Kidney epithelial cell (primary cell): ENCODE measurements around the gene IFIT3. TPM values are rescaled to one million over a fixed set of nuclear protein-coding genes. Genes with fewer than 3 reads are reported as not detected.
"Not testable (repeated sequence)": the region's sequence is repeated elsewhere in the genome, so short reads cannot be mapped to it uniquely, and the experiment has no call there.

Experiments used
- DNase-seq: peaks from one replicate; pipeline ENCODE4 v3.0.0-alpha.2; 2010; ENCODE audit warnings: low read depth
- H3K27me3 ChIP-seq: 2 replicates; pipeline ENCODE4 v1.6.0; 2011; ENCODE audit warnings: low read length; ENCODE audit not compliant: control insufficient read depth, insufficient read depth
- H3K36me3 ChIP-seq: 2 replicates; pipeline ENCODE4 v1.5.1; 2011; ENCODE audit warnings: low read length; ENCODE audit not compliant: control insufficient read depth, insufficient read depth
- H3K4me3 ChIP-seq: 2 replicates; pipeline ENCODE4 v1.5.1; 2011; ENCODE audit warnings: low read depth, mild to moderate bottlenecking, control low read depth, low read length
- CTCF ChIP-seq: IDR thresholded peaks from 2 replicates; pipeline ENCODE4 v1.5.1; 2011; ENCODE audit warnings: mild to moderate bottlenecking, moderate library complexity, low read length, control low read depth, inconsistent platforms; ENCODE audit not compliant: insufficient read depth, poor library complexity, severe bottlenecking
- total RNA-seq: library from RNA; depleted of rRNA; stranded (reverse); fragments of >200 nt; gene quantifications from 2 replicates; pipeline ENCODE4 v1.2.3, GENCODE V29; 2015

IFIT3 gene
- total RNA-seq, 1 donor from 2014 or later, result 14.8 TPM

- Histone ChIP-seq H3K4me3 (no peak overlapping the region), H3K27me3 (no peaks in the 10 kb centered on the region), H3K36me3 (no peaks in the 10 kb centered on the region)
- TF ChIP-seq CTCF, result no peak
- DNase-seq, result no peak
These were observed 20.7 kb downstream of the IFIT3 start for GRCh38 chr10:89348481-89348880.

GRCh38 chr10:89348975-89349374 is 21.2 kb downstream of the IFIT3 start:
- Histone ChIP-seq H3K4me3 (no peak overlapping the region), H3K36me3 (no peaks in the 10 kb centered on the region), H3K27me3 (no peaks in the 10 kb centered on the region)
- TF ChIP-seq CTCF, result no peak
- no peak for DNase-seq

GRCh38 chr10:89350631-89351315 is 23.0 kb downstream of the IFIT3 start:
- DNase-seq, H3K4me3 ChIP-seq, H3K36me3 ChIP-seq, H3K27me3 ChIP-seq: not testable (repeated sequence)

- TF ChIP-seq CTCF, result no peak
These were observed 23.6 kb downstream of the IFIT3 start for GRCh38 chr10:89351412-89351779.

GRCh38 chr10:89351780-89352597 is 24.2 kb downstream of the IFIT3 start:
- no peak for TF ChIP-seq CTCF
- DNase-seq, result peak; percentile 86
- peak overlapping the region; percentile 7 for H3K4me3 ChIP-seq
- H3K36me3 ChIP-seq, result no peaks in the 10 kb centered on the region
- no peaks in the 10 kb centered on the region for H3K27me3 ChIP-seq

More at GRCh38 chr10:89351412-89351779, 23.6 kb downstream of the IFIT3 start:
- no peaks in the 10 kb centered on the region for H3K27me3 ChIP-seq
- H3K36me3 ChIP-seq, result no peaks in the 10 kb centered on the region
- H3K4me3 ChIP-seq, result no peak overlapping the region
- no peak for DNase-seq

- Histone ChIP-seq H3K27me3 (no peaks in the 10 kb centered on the region), H3K36me3 (no peaks in the 10 kb centered on the region), H3K4me3 (no peak overlapping the region)
- TF ChIP-seq CTCF, result no peak
- DNase-seq, result no peak
These were observed 25.0 kb downstream of the IFIT3 start for GRCh38 chr10:89352802-89353201.
